Frontal cortex (tissue), 4 donors: ENCODE results near the gene HIVEP3. TPM values are rescaled to one million over a fixed set of nuclear protein-coding genes. Genes with fewer than 3 reads are reported as not detected.

Experiments
- DNase-seq, 2 donors: peaks; one replicate each; pipeline ENCODE4 v3.0.0; 2012; ENCODE audit warnings: low spot score in 2 of 2
- FAIRE-seq: peaks from 2 replicates; lab custom pipeline; 2012; peaks lifted over from hg19 to GRCh38; lab: Jason Lieb, UNC
- total RNA-seq: library from RNA; depleted of rRNA; stranded (reverse); fragments of >200 nt; gene quantifications from one replicate; pipeline ENCODE4 v1.2.3, GENCODE V29; 2014
- donor health status: control.
- donor health status: control.
- donor health status: control.

HIVEP3 gene
- total RNA-seq, 1 donor from 2014 or later = 12.6 TPM

- DNase-seq (no peak), FAIRE-seq (no peak)
Observed at GRCh38 chr1:41682845-41683625, 235.7 kb downstream of the HIVEP3 start.

GRCh38 chr1:41682149-41682548, 236.6 kb downstream of the HIVEP3 start:
- no peak for FAIRE-seq

GRCh38 chr1:41681331-41682098, 237.2 kb downstream of the HIVEP3 start:
- no peak for FAIRE-seq
- DNase-seq = no peak

More at GRCh38 chr1:41682149-41682548, 236.6 kb downstream of the HIVEP3 start:
- DNase-seq = no peak

- DNase-seq = no peak
- FAIRE-seq = no peak
Observed at GRCh38 chr1:41679994-41680393, 238.7 kb downstream of the HIVEP3 start.

GRCh38 chr1:41679531-41679930, 239.2 kb downstream of the HIVEP3 start:
- DNase-seq (no peak), FAIRE-seq (no peak)

- no peak for FAIRE-seq
Observed at GRCh38 chr1:41678111-41678878, 240.4 kb downstream of the HIVEP3 start.

GRCh38 chr1:41677620-41678019, 241.1 kb downstream of the HIVEP3 start:
- no peak for DNase-seq
- FAIRE-seq = no peak

More at GRCh38 chr1:41678111-41678878, 240.4 kb downstream of the HIVEP3 start:
- DNase-seq = no peak

- DNase-seq = no peak
- FAIRE-seq = no peak
Observed at GRCh38 chr1:41675401-41675800, 243.3 kb downstream of the HIVEP3 start.

- DNase-seq = no peak
- FAIRE-seq = no peak
Observed at GRCh38 chr1:41674522-41674921, 244.2 kb downstream of the HIVEP3 start.

GRCh38 chr1:41673806-41674205, 244.9 kb downstream of the HIVEP3 start:
- FAIRE-seq = no peak
- DNase-seq = no peak

- no peak for DNase-seq
- FAIRE-seq = no peak
Observed at GRCh38 chr1:41673378-41673777, 245.3 kb downstream of the HIVEP3 start.

GRCh38 chr1:41672641-41673361, 245.9 kb downstream of the HIVEP3 start:
- FAIRE-seq (no peak), DNase-seq (no peak)

- DNase-seq (no peak), FAIRE-seq (no peak)
Observed at GRCh38 chr1:41672173-41672572, 246.5 kb downstream of the HIVEP3 start.

- no peak for FAIRE-seq
Observed at GRCh38 chr1:41671116-41671755, 247.5 kb downstream of the HIVEP3 start.

GRCh38 chr1:41670217-41670957, 248.3 kb downstream of the HIVEP3 start:
- FAIRE-seq = no peak
- DNase-seq = no peak

More at GRCh38 chr1:41671116-41671755, 247.5 kb downstream of the HIVEP3 start:
- DNase-seq = no peak

GRCh38 chr1:41668967-41669366, 249.8 kb downstream of the HIVEP3 start:
- FAIRE-seq (no peak), DNase-seq (no peak)

GRCh38 chr1:41668054-41668660, 250.6 kb downstream of the HIVEP3 start:
- DNase-seq (no peak), FAIRE-seq (no peak)

- DNase-seq = no peak
Observed at GRCh38 chr1:41666981-41667631, 251.6 kb downstream of the HIVEP3 start.

More at GRCh38 chr1:41666981-41667631, 251.6 kb downstream of the HIVEP3 start:
- no peak for FAIRE-seq
